SK-N-SH treated with all-trans-retinoic acid at 6 μM for 48 hours (cell line): ENCODE results near the gene SHF.

Source experiments
- OSR1 ChIP-seq: fragments of 250-450 bp; sonication (Bioruptor Pico); IDR thresholded peaks from 2 replicates; pipeline ENCODE4 v1.8.0; 2022; ENCODE audit warnings: moderate library complexity, mild to moderate bottlenecking, inconsistent platforms
- TOX ChIP-seq: fragments of 250-450 bp; sonication (Bioruptor Pico); IDR thresholded peaks from 2 replicates; pipeline ENCODE4 v1.8.0; 2021; ENCODE audit warnings: mild to moderate bottlenecking, moderate library complexity, borderline replicate concordance
- ZC3H10 ChIP-seq: fragments of 250-450 bp; sonication (Bioruptor Pico); IDR thresholded peaks from 2 replicates; pipeline ENCODE4 v1.5.1; 2021; ENCODE audit warnings: mild to moderate bottlenecking, moderate library complexity
- ZFP3 ChIP-seq: fragments of 250-450 bp; sonication (Bioruptor Pico); IDR thresholded peaks from 2 replicates; pipeline ENCODE4 v1.5.0; 2020; ENCODE audit warnings: mild to moderate bottlenecking, moderate library complexity
- ZFP30 ChIP-seq: fragments of 450-650 bp; formaldehyde crosslinking; IDR thresholded peaks from 2 replicates; pipeline ENCODE4 v1.5.0; 2022; ENCODE audit warnings: mild to moderate bottlenecking, moderate library complexity

DNA sequence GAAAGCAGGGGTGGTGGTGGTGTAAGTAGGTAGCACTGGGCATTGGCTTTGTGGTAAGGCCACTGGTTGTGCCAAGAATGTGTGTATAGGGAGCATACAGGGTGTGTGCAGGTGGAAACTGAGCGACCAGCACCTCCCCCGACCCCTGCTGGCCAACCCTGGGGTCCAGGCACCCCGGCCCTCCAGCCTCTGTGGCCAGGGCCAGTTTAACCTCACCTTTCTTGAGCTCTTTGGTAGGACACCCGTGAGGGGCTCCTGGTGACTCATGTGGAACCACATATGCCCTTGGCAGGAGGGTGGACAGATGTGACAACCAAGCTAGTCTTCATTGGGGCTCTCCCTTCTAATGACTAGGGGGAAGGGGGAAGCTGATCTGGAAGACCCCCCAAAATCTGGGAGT lies 19.5 kb downstream of the SHF start:
- no peak for TF ChIP-seq TOX (CRISPR knock-in tag)
- TF ChIP-seq ZC3H10 (CRISPR knock-in tag): no peak
- TF ChIP-seq OSR1 (CRISPR knock-in tag): no peak
- no peak for TF ChIP-seq ZFP3 (CRISPR knock-in tag)
- no peak for TF ChIP-seq ZFP30 (CRISPR knock-in tag)
